ENCODE data around the gene EMC1.

DNA sequence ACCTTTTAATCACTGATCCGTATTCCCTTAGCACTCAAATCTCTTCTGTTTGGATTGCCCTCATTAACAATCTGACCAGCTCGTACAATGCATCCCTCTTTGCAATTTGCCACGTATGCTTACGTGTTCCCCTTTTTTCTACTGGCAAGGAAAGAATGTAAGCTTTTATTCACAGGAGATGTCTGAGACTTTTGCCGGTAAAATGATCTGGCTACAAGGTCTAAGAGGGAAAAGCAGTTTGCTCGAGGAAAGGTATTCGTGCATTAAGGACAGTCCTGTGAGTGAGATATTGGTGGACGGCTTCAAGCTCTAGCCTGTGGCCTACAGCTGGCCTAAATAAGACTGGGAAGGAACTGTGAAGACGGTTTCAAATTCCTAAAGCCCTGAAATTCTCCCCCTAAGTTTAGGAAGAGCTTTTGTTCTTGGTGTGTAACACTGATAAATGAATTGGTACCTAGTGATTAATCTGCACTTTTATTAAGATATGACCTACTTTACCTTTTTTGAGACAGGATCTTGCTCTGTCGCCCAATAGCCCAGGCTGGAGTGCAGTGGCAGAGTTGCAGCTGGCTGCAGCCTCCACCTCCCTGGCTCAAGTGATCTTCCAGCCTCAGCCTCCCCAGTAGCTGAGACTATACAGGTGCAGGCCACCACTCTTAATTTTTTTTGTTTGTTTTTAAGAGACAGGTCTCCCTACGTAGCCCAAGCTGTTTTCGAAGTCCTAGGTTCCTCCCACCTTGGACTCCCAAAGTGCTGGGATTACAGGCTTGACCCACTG, 40.4 kb downstream of the EMC1 start:
- no peak for TF ChIP-seq POLR2AphosphoS5 (IDR thresholded peaks at IDR 0.05; ENCODE audit: low read depth)
- TF ChIP-seq, protein P1, sequence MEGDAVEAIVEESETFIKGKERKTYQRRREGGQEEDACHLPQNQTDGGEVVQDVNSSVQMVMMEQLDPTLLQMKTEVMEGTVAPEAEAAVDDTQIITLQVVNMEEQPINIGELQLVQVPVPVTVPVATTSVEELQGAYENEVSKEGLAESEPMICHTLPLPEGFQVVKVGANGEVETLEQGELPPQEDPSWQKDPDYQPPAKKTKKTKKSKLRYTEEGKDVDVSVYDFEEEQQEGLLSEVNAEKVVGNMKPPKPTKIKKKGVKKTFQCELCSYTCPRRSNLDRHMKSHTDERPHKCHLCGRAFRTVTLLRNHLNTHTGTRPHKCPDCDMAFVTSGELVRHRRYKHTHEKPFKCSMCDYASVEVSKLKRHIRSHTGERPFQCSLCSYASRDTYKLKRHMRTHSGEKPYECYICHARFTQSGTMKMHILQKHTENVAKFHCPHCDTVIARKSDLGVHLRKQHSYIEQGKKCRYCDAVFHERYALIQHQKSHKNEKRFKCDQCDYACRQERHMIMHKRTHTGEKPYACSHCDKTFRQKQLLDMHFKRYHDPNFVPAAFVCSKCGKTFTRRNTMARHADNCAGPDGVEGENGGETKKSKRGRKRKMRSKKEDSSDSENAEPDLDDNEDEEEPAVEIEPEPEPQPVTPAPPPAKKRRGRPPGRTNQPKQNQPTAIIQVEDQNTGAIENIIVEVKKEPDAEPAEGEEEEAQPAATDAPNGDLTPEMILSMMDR (IDR thresholded peaks at IDR 0.05; ENCODE audit: insufficient read depth, low read length), result no peak

Data from HL-60 (cell line).